Ishikawa (cell line): ENCODE results near the gene LYRM4.

Source experiments
- CEBPB ChIP-seq: IDR thresholded peaks from 2 replicates; pipeline ENCODE4 v1.6.1; 2012
- CREB1 ChIP-seq: IDR thresholded peaks from 2 replicates; pipeline ENCODE4 v1.6.1; 2012; ENCODE audit warnings: low read depth
- EGR1 ChIP-seq: IDR thresholded peaks from 2 replicates; pipeline ENCODE4 v1.6.1; 2012
- EP300 ChIP-seq: IDR thresholded peaks from 2 replicates; pipeline ENCODE4 v1.6.1; 2012; ENCODE audit warnings: borderline replicate concordance
- FOXM1 ChIP-seq: IDR thresholded peaks from 2 replicates; pipeline ENCODE4 v1.6.1; 2012; ENCODE audit warnings: low read depth, borderline replicate concordance
- NFIC ChIP-seq: IDR thresholded peaks from 2 replicates; pipeline ENCODE4 v1.6.1; 2012
- RAD21 ChIP-seq: IDR thresholded peaks from 2 replicates; pipeline ENCODE4 v1.6.1; 2012; ENCODE audit warnings: low read depth
- TAF1 ChIP-seq: IDR thresholded peaks from 2 replicates; pipeline ENCODE4 v1.6.1; 2012; ENCODE audit warnings: low read depth, mild to moderate bottlenecking
- TCF12 ChIP-seq: IDR thresholded peaks from 2 replicates; pipeline ENCODE4 v1.6.1; 2012; ENCODE audit warnings: low read depth
- TEAD4 ChIP-seq: IDR thresholded peaks from 2 replicates; pipeline ENCODE4 v1.6.1; 2012
- YY1 ChIP-seq: IDR thresholded peaks from 2 replicates; pipeline ENCODE4 v1.6.1; 2012; ENCODE audit warnings: low read depth
- ZBTB7A ChIP-seq: IDR thresholded peaks from 2 replicates; pipeline ENCODE4 v1.6.1; 2012; ENCODE audit warnings: low read depth
- TF ChIP-seq, protein P1 (sequence below): IDR thresholded peaks from 2 replicates; pipeline ENCODE4 v1.6.1; 2012
- TF ChIP-seq, protein P2 (sequence below): IDR thresholded peaks from 2 replicates; pipeline ENCODE4 v1.6.1; 2012
- TF ChIP-seq, protein P3 (sequence below): IDR thresholded peaks from 2 replicates; pipeline ENCODE4 v1.6.1; 2012; ENCODE audit warnings: low read depth, mild to moderate bottlenecking

LYRM4 gene

DNA sequence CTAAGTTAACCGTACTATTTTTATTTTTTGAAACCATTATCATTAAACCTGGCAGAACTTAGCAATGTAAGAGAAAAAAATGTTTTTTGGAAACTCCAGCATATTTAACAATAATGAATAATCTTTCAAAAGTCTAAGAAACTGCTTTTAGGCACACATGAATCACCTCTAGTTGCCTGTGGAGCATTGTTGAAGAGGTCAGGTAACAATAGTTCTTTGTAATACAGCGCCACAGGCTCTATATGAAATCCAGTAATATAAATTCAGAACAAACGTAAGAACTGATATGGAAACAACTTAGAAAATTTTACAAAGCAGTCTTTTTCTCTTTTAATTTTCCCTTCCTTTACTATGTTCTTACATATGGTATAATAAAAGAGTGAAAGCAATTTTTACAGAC, 10.3 kb downstream of the LYRM4 start:
- TF ChIP-seq RAD21 (no peak), EP300 (no peak), NFIC (no peak), TEAD4 (no peak), FOXM1 (no peak), TCF12 (no peak), EGR1 (no peak), TAF1 (no peak), ZBTB7A (no peak), CREB1 (no peak)

DNA sequence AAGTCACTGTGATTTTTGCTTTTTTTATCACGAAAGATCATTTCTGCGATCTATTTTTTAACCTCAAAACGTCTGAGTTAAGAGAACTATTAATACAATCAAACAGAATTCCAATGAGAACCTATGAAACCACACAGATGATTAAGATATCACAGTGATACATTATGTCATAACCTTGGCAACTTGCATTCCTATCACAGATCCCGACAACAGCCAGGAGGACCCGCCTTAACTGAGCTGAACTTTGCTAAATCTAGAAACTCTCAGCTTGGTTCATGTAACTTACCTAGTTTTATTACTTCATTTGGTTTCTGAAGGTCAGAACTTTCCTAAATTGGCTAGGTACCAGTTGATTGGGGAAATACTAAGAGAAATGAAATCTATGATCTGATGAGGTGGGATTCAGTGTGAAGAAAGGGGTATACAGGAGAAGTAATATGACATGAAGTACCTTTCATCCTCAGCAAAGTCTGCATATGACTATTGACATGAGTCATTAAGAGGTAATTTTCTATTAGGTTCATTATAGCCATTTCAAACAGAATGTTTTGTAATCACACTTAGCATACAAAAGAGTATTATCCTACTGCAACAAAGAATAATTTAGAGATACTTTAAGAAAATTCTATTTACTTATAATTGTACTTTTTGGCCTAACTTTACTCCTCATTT, 11.2 kb downstream of the LYRM4 start:
- no peak for TF ChIP-seq CEBPB
- TF ChIP-seq, protein P1, sequence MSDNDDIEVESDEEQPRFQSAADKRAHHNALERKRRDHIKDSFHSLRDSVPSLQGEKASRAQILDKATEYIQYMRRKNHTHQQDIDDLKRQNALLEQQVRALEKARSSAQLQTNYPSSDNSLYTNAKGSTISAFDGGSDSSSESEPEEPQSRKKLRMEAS, result no peak

DNA sequence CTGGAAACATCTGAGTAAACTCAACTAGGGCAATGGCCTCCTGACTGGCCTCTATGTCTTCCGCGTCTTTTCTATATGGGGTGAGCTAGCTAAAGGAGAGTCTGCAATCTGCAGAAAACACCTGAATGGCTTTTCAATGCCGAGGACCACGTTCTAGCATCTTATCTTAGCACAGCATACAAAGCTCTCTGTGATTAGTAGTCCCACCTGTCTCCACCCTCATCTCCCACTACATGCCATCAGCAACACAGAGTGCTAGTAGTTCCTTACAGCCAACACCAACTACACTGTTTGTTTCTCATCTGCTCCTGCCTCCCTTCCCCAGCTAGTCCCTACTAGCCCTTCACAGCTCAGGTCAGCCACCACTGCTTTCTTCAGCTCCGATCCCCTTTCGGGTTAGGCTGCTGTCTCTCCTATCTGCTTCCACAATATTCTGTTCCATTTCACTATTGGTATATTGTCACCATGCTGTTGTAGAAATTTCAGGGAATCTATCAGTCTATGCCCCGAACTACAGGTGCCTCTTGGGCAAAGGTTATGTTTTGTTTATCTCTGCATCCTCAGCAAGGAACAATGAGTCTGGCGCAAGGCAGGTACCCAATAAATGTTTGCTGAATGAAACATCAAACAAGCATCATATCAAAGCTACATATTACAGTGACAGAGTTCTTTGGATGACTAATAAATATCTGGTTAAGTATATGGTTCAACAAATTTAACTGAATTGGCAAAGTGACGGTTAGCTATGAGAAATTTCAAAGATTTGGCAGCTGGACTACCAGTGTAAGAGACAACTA, 12.2 kb downstream of the LYRM4 start:
- TF ChIP-seq CREB1 (no peak), RAD21 (no peak), EP300 (no peak), TCF12 (no peak)
- TF ChIP-seq, protein P2, sequence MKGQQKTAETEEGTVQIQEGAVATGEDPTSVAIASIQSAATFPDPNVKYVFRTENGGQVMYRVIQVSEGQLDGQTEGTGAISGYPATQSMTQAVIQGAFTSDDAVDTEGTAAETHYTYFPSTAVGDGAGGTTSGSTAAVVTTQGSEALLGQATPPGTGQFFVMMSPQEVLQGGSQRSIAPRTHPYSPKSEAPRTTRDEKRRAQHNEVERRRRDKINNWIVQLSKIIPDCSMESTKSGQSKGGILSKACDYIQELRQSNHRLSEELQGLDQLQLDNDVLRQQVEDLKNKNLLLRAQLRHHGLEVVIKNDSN, result no peak

DNA sequence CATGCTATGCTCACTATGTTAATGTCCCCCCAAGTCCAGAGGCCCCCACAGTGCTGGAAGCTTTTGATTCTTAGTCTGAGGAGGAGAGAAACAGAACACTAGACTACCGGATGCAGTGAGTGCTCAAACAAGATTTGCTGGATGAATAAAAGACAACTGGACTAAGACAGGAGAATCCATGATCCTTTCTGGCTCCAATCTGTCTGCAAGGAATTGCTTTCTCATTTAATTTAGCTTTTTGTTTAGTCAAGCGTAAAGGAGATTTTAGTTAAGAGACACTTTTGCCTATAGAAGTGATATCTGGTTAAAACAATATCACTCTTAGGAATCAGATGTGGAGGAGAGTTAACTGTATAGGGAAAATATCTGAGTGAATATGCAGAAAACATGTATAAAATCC, 13.5 kb downstream of the LYRM4 start:
- TF ChIP-seq CREB1 (no peak), CEBPB (no peak), FOXM1 (no peak), TEAD4 (no peak), TCF12 (no peak), RAD21 (no peak), EP300 (no peak), NFIC (no peak), YY1 (no peak), TAF1 (no peak), ZBTB7A (no peak), EGR1 (no peak)
- TF ChIP-seq, protein P3, sequence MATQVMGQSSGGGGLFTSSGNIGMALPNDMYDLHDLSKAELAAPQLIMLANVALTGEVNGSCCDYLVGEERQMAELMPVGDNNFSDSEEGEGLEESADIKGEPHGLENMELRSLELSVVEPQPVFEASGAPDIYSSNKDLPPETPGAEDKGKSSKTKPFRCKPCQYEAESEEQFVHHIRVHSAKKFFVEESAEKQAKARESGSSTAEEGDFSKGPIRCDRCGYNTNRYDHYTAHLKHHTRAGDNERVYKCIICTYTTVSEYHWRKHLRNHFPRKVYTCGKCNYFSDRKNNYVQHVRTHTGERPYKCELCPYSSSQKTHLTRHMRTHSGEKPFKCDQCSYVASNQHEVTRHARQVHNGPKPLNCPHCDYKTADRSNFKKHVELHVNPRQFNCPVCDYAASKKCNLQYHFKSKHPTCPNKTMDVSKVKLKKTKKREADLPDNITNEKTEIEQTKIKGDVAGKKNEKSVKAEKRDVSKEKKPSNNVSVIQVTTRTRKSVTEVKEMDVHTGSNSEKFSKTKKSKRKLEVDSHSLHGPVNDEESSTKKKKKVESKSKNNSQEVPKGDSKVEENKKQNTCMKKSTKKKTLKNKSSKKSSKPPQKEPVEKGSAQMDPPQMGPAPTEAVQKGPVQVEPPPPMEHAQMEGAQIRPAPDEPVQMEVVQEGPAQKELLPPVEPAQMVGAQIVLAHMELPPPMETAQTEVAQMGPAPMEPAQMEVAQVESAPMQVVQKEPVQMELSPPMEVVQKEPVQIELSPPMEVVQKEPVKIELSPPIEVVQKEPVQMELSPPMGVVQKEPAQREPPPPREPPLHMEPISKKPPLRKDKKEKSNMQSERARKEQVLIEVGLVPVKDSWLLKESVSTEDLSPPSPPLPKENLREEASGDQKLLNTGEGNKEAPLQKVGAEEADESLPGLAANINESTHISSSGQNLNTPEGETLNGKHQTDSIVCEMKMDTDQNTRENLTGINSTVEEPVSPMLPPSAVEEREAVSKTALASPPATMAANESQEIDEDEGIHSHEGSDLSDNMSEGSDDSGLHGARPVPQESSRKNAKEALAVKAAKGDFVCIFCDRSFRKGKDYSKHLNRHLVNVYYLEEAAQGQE, result no peak
- TF ChIP-seq, protein P2, result no peak
- TF ChIP-seq, protein P1, result no peak

DNA sequence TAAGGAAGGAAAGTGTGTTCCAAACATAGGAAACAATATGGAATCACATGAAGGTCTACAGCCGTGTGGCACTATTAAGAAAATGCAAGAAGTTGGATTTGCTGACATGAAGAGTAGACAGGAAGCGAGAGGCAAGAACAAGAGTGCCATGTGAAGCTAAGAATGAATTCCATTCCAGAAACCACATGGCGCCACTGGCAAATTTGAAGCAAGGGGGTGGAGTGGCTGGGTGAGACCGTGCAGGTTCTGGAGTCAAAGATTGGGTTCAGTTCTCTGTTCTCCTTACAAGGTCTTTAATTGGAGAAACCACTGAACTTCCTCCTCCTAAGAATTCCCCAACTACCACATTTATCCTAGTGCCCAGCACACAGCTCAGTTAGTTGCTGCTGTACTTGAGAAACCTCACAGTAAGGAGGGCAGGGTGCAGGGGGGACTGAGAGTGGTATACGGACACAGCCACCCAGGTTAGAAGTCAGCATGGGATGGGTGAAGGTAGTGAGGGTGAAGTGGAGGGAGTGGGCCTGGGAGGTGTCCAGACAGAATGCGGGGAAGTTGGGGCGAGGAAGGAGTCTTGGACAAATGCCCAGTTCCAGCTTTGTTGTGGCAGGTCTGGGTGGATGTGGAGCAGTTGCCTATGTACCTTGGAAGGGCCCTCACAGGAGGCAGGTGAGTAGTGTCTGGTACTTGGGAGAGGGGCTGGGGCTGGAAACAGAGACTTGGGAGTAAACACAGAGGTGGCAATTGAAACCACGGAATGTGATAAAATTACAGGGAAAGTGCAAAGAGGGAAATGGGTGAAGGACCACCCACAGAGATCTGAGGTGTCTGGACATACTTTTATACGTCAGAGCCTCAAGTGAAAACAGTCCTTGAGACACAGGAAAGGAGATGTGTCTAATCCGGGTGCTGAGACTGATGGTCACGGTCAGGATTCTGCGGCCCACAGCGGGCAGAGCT, 14.3 kb downstream of the LYRM4 start:
- no peak for TF ChIP-seq EGR1
- TF ChIP-seq FOXM1, result no peak
- TF ChIP-seq TEAD4, result no peak
- no peak for TF ChIP-seq EP300
- no peak for TF ChIP-seq YY1
- no peak for TF ChIP-seq CREB1
- no peak for TF ChIP-seq RAD21
- TF ChIP-seq NFIC, result no peak; the same call in 1 of the 2 replicates
- TF ChIP-seq, protein P3, result no peak
- TF ChIP-seq, protein P1, result no peak
- TF ChIP-seq TAF1, result no peak
- TF ChIP-seq TCF12, result no peak
- no peak for TF ChIP-seq CEBPB
- TF ChIP-seq, protein P2, result no peak
- TF ChIP-seq ZBTB7A, result no peak
